Measurements from ENCODE around the gene SH2D5. TPM values are rescaled to one million over a fixed set of nuclear protein-coding genes. Genes with fewer than 3 reads are reported as not detected.

SH2D5 gene
- total RNA-seq, 2 experiments from 2014 or later: 0.68 TPM; not detected in 1

- BruUV-seq (replicated peaks): no TSS peak
- no peak overlapping the region for H2AFZ ChIP-seq (ENCODE audit: low read length)
- no peak for DNase-seq (ENCODE audit: low spot score)
- H3K36me3 ChIP-seq (ENCODE audit: insufficient read depth, low read length): no peaks in the 10 kb centered on the region
- TF ChIP-seq EZH2phosphoT487 (IDR thresholded peaks at IDR 0.05; ENCODE audit: borderline replicate concordance, low read depth, low read length) (no peak), CTCF (conservative IDR thresholded peaks at IDR 0.05; ENCODE audit: low read length) (no peak)
- no peaks in the 10 kb centered on the region for H3K4me1 ChIP-seq (ENCODE audit: insufficient read depth, low read length, poor library complexity, severe bottlenecking)
- intact Hi-C loops (cut with micrococcal nuclease; ENCODE audit: unreplicated experiment): no loop called here
- no peaks in the 10 kb centered on the region for H3K9me3 ChIP-seq (ENCODE audit: low read length)
- no peak overlapping the region for H3K4me3 ChIP-seq (ENCODE audit: low read depth, low read length, poor library complexity, severe bottlenecking)
- ChIA-PET POLR2A (no interaction called here), CTCF (ENCODE audit: unreplicated experiment) (no interaction called here)
- H3K27ac ChIP-seq (ENCODE audit: low read depth, low read length, poor library complexity, severe bottlenecking): no peak overlapping the region
- H3K9me2 ChIP-seq (ENCODE audit: insufficient read depth, low read length): no peaks in the 10 kb centered on the region
- H3K79me2 ChIP-seq (ENCODE audit: insufficient read depth, low read depth, low read length): no peaks in the 10 kb centered on the region
- no peaks in the 10 kb centered on the region for H4K20me1 ChIP-seq (ENCODE audit: insufficient read depth, low read length)
- no peak overlapping the region for H3K4me2 ChIP-seq (ENCODE audit: low read length)
These were observed 11.1 kb downstream of the SH2D5 start for GRCh38 chr1:20721117-20722061.

GRCh38 chr1:20720631-20721091, 11.8 kb downstream of the SH2D5 start:
- no peaks in the 10 kb centered on the region for H3K79me2 ChIP-seq (ENCODE audit: insufficient read depth, low read depth, low read length)
- H3K27ac ChIP-seq (ENCODE audit: low read depth, low read length, poor library complexity, severe bottlenecking): no peak overlapping the region
- H3K4me2 ChIP-seq (ENCODE audit: low read length): no peak overlapping the region
- no peaks in the 10 kb centered on the region for H3K4me1 ChIP-seq (ENCODE audit: insufficient read depth, low read length, poor library complexity, severe bottlenecking)
- ChIA-PET POLR2A (interaction anchor here (0.6 kb wide), 1 partner anchor 17 kb away, joined by 4 read pairs; no protein-coding TSS in a partner anchor), CTCF (ENCODE audit: unreplicated experiment) (interaction anchor here (0.6 kb wide), 1 partner anchor 9 kb away, joined by 3 read pairs; no protein-coding TSS in a partner anchor)
- no peak for TF ChIP-seq EZH2phosphoT487 (IDR thresholded peaks at IDR 0.05; ENCODE audit: borderline replicate concordance, low read depth, low read length)
- no peak for TF ChIP-seq CTCF (conservative IDR thresholded peaks at IDR 0.05; ENCODE audit: low read length)
- BruUV-seq (replicated peaks): no TSS peak
- intact Hi-C loops (cut with micrococcal nuclease; ENCODE audit: unreplicated experiment): no loop called here
- no peaks in the 10 kb centered on the region for H3K9me2 ChIP-seq (ENCODE audit: insufficient read depth, low read length)
- H2AFZ ChIP-seq (ENCODE audit: low read length): no peak overlapping the region
- no peaks in the 10 kb centered on the region for H3K36me3 ChIP-seq (ENCODE audit: insufficient read depth, low read length)
- no peaks in the 10 kb centered on the region for H3K9me3 ChIP-seq (ENCODE audit: low read length)
- H4K20me1 ChIP-seq (ENCODE audit: insufficient read depth, low read length): no peaks in the 10 kb centered on the region
- DNase-seq (ENCODE audit: low spot score): no peak
- no peak overlapping the region for H3K4me3 ChIP-seq (ENCODE audit: low read depth, low read length, poor library complexity, severe bottlenecking)

All from OCI-LY7 (cell line).